ENCODE results near the gene NT5DC3.

Gene NT5DC3

GRCh38 chr12:103756443-103756842, 84.6 kb downstream of the NT5DC3 start:
- no peak for DNase-seq (ENCODE audit: low read depth)
- no peak for TF ChIP-seq CTCF (IDR thresholded peaks at IDR 0.05; ENCODE audit: insufficient read depth, low read depth, low read length, missing control alignments)
- H3K4me3 ChIP-seq (ENCODE audit: low read depth, low read length): no peak overlapping the region

- no peak for TF ChIP-seq CTCF (IDR thresholded peaks at IDR 0.05; ENCODE audit: insufficient read depth, low read depth, low read length, missing control alignments)
- DNase-seq (ENCODE audit: low read depth): no peak
- H3K4me3 ChIP-seq (ENCODE audit: low read depth, low read length): no peak overlapping the region
Measured at GRCh38 chr12:103755425-103755824, 85.6 kb downstream of the NT5DC3 start.

GRCh38 chr12:103751600-103751999, 89.4 kb downstream of the NT5DC3 start:
- DNase-seq (ENCODE audit: low read depth): no peak
- no peak for TF ChIP-seq CTCF (IDR thresholded peaks at IDR 0.05; ENCODE audit: insufficient read depth, low read depth, low read length, missing control alignments)
- no peak overlapping the region for H3K4me3 ChIP-seq (ENCODE audit: low read depth, low read length)

DNA sequence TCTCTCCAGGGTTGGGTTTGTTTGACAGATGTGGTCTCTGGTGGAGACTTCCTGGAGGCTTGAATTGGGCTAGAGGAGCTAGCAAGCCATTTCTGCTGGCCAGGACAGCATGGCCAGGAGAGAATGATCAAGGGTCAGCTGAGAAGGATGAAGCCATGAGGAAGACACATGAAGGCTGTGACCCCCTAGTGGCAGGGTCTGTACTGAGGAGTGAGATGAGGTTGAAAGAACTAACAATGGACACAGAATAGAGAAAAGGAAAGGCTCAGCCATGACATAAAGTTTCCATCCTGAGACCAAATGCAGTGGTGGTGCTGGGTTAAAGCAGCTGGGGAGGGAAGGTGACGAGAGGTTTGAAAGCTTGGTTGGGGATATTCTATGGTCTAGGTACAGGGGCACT, 89.9 kb downstream of the NT5DC3 start:
- peak; percentile 7 for DNase-seq (ENCODE audit: low read depth)
- TF ChIP-seq CTCF (IDR thresholded peaks at IDR 0.05; ENCODE audit: insufficient read depth, low read depth, low read length, missing control alignments): no peak
- no peak overlapping the region for H3K4me3 ChIP-seq (ENCODE audit: low read depth, low read length)

DNA sequence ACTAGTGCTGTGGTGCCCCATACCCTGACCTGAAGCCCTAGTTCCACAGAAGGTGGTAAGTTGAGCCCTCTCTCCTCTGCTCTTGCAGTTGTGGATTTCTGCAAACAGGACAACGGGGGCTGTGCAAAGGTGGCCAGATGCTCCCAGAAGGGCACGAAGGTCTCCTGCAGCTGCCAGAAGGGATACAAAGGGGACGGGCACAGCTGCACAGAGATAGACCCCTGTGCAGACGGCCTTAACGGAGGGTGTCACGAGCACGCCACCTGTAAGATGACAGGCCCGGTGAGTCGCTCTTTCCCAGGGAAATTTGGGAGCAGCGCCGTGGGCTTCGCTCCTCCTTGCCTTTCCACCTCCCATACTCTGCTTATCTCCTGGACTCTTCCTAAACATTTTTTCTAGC, 92.2 kb downstream of the NT5DC3 start:
- TF ChIP-seq CTCF (IDR thresholded peaks at IDR 0.05; ENCODE audit: insufficient read depth, low read depth, low read length, missing control alignments): no peak
- no peak overlapping the region for H3K4me3 ChIP-seq (ENCODE audit: low read depth, low read length)

DNA sequence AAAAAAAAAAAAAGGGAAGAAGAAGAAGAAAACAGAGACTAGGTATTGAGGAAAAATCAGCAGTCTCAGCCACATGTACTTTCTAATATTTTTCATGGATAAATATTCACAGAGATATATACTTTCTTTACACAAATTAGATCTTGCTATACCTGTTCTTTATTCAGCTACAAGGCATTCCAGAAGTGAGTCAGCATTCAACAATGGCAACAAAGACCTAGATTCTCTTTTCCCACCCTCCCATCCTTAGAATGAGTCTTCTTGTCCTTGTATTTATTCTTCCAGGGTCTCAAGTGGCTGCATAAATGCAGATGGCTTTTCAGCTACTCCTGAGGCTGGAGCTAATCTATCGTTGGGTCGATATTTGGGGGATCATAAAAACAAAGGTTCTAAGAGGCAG, 93.0 kb downstream of the NT5DC3 start:
- DNase-seq (ENCODE audit: low read depth): no peak
- no peak for TF ChIP-seq CTCF (IDR thresholded peaks at IDR 0.05; ENCODE audit: insufficient read depth, low read depth, low read length, missing control alignments)
- no peak overlapping the region for H3K4me3 ChIP-seq (ENCODE audit: low read depth, low read length)

More for the DNA sequence above, 92.2 kb downstream of the NT5DC3 start:
- DNase-seq (ENCODE audit: low read depth): no peak

GRCh38 chr12:103745962-103746361, 95.1 kb downstream of the NT5DC3 start:
- no peak for DNase-seq (ENCODE audit: low read depth)
- no peak for TF ChIP-seq CTCF (IDR thresholded peaks at IDR 0.05; ENCODE audit: insufficient read depth, low read depth, low read length, missing control alignments)
- H3K4me3 ChIP-seq (ENCODE audit: low read depth, low read length): no peak overlapping the region

Data from GM12865 (cell line).